GM12892 (cell line): Measurements from ENCODE around the gene ZGRF1.
"Not testable (repeated sequence)": the region's sequence is repeated elsewhere in the genome, so short reads cannot be mapped to it uniquely, and the experiment has no call there.

ENCODE experiments used
- POLR2A ChIP-seq: IDR thresholded peaks from 2 replicates; pipeline ENCODE4 v1.6.1; 2011; ENCODE audit warnings: low read depth, low read length, control low read depth
- POLR2AphosphoS5 ChIP-seq: IDR thresholded peaks from 2 replicates; pipeline ENCODE4 v1.6.1; 2011; ENCODE audit warnings: low read depth, low read length, control low read depth
- TAF1 ChIP-seq: IDR thresholded peaks from 2 replicates; pipeline ENCODE4 v1.6.1; 2011; ENCODE audit warnings: low read depth, mild to moderate bottlenecking, control low read depth, low read length, borderline replicate concordance

DNA sequence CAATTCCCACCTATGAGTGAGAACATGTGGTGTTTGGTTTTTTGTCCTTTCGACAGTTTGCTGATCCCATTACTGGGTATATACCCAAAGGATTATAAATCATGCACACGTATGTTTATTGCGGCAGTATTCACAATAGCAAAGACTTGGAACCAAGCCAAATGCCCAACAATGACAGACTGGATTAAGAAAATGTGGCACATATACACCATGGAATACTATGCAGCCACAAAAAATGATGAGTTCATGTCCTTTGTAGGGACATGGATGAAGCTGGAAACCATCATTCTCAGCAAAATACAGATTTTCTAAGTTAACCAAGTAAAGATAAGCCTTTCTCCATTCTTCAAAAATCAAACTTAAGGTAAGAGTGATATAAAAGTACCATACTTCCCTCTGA lies 82.4 kb downstream of the ZGRF1 start:
- TF ChIP-seq POLR2AphosphoS5, POLR2A, TAF1: not testable (repeated sequence)
